GM19193 (cell line): Measurements from ENCODE around the gene HECTD1.

ENCODE experiments used
- POLR2A ChIP-seq: IDR thresholded peaks from 4 replicates; pipeline ENCODE4 v1.6.1; 2011; ENCODE audit not compliant: insufficient read depth, insufficient read length; ENCODE audit errors: extremely low read depth

Gene HECTD1

GRCh38 chr14:31180299-31181051 is 27.1 kb downstream of the HECTD1 start:
- no peak for TF ChIP-seq POLR2A

- TF ChIP-seq POLR2A = no peak
Observed at GRCh38 chr14:31174433-31174832, 33.2 kb downstream of the HECTD1 start.

GRCh38 chr14:31173120-31173837 is 34.3 kb downstream of the HECTD1 start:
- TF ChIP-seq POLR2A = no peak

DNA sequence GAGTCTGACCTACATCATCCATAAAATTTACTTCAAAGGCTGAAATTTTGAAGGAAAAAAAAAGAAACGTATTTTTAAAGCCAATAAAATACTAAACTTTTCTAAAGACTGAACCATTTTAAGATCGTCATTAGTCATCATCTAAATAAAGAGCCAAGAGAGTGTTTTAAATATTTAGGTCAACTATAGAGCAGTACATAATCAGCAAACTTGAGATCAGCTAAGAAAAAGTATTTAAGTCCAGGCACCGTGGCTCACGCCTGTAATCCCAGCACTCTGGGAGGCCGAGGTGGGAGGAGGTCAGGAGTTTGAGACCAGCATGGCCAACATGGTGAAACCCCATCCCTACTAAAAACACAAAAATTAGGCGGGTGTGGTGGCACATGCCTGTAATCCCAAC is 35.5 kb downstream of the HECTD1 start:
- no peak for TF ChIP-seq POLR2A

DNA sequence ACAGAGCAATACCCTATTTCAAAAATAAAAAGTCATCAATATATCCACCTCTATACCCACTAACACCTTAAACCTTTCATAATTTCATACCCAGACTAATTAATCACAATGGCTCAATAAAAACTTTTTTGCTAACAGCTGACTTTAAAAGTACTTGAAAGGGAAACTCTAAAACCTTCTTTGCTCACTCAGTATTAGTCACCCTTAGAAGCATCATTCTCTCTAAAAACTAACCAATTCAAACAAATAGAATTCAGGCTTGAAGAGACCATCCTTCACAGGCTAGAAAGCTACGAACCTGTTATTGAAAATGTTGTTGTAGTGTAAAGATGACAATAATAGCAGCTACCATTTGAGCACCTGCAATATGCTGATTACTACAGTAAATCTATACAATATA is 37.2 kb downstream of the HECTD1 start:
- no peak for TF ChIP-seq POLR2A

DNA sequence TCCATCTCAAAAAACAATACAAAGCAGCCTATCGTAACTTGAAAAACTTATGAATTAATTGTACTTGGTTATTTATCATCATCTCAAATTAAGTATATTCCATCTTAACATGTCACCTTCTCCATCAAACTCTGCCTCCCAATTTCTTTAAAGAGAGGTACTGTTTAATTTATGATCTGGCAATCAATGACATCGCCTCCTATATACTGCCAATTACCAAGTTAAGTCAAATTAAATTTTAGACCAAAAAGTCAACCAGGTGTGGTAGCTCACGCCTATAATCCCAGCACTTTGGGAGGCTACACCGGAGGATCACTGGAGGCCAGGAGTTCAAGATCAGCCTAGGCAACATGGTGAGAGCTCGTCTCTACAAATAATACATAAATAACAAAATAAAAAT is 37.7 kb downstream of the HECTD1 start:
- no peak for TF ChIP-seq POLR2A

DNA sequence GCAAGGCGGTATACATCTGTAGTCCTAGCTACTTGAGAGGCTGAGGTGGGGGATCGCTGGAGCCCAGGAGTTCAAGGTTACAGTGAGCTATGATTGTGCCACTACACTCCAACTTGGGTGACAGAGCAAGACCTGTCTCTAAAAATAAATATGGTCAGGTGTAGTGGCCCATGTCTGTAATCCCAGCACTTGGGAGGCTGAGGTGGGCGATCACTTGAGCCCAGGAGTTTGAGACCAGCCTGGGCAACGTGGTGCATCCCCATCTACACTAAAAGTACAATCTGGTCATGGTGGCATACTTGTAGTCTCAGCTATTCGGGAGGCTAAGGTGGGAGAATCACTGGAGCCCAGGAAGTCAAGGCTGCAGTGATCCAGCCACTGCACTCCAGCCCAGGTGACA is 40.6 kb downstream of the HECTD1 start:
- TF ChIP-seq POLR2A = no peak

DNA sequence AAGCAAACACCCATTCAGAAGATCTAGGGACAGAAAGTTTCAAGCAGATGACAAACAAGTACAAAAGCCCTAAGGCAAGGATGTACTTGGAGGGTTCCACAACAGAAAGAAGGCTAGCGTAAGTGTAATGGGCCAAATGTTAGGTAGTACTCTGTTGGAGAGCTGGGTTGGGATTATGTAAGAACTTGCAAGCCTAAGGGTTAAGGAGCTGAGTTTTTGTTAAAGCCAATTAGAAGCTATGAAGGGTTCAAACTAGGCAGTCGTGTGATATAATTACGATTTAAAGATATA is 41.4 kb downstream of the HECTD1 start:
- TF ChIP-seq POLR2A = no peak

DNA sequence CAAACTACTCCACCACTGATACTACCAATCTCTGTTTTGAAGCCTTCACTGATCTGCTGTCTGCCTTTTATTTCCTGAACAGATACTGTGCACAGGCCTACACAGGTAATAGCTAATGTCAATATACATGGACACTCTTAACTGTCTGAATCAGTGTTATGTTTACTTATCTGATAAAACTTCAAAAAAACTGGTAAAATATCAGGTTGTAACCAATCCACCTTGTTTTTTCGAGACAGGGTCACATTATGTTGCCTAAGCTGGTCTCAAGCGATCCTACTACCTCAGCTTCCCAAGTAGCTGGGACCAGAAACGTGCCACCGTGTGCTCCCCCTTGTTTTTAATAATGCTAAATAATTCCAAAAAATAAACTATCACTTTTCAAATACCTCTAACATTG is 43.5 kb downstream of the HECTD1 start:
- TF ChIP-seq POLR2A = no peak

DNA sequence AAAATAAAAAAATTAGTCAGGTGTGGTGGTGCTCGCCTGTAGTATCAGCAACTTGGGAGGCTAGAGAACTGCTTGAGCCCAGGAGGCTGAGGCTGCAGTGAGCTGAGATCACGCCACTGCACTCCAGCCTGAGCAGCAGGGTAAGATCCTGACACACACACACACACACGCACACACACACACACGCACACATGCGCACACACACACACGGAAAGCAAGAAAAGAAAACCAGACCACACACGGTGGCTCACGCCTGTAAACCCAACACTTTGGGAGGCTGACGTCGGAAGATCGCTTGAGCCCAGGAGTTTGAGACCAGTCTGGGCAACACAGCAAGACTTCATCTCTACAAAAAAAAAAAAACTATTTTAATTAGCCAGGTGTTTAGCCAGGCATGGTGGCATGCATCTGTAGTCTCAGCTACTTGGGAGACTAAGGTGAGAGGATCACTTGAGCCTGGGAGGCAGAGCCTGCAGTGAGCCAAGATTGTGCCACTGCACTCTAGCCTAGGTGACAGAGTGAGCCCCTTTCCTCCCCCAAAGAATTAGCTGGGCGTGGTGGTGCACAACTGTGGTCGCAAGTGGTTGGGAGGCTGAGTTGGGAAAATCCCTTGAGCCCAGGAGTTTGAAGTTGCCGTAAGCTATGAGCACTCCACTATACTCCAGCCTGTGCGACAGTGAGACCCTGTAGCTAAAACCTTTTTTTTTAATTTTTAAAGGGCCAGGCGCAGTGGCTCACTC is 44.5 kb downstream of the HECTD1 start:
- TF ChIP-seq POLR2A = no peak

GRCh38 chr14:31161274-31161673 is 46.3 kb downstream of the HECTD1 start:
- TF ChIP-seq POLR2A = no peak

GRCh38 chr14:31159682-31160296 is 47.8 kb downstream of the HECTD1 start:
- no peak for TF ChIP-seq POLR2A

- TF ChIP-seq POLR2A = no peak
Observed at GRCh38 chr14:31154956-31155355, 52.6 kb downstream of the HECTD1 start.

DNA sequence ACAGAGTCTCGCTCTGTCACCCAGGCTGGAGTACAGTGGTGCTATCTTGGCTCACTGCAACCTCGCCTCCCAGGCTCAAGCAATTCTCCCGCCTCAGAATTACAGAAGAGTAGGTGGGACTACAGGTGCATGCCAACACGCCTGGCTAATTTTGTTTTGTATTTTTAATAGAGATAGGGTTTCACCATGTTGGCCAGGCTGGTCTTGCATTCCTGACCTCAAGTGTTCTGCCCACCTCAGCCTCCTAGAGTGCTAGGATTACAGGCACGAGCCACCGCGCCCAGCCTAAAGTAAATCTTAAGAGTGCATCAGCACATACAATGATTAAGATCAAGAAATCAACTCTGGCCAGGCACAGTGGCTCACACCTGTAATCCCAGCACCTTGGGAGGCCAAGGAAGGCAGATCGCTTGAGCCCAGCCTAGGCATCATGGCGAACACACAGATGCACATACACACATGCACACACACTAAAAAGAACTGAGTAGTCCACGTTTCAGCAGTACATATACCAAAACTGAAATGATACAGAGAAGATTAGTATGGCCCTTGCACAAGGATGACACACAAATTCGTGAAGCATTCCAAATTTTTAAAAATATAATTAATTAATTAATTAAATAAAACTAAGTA is 65.0 kb downstream of the HECTD1 start:
- no peak for TF ChIP-seq POLR2A

DNA sequence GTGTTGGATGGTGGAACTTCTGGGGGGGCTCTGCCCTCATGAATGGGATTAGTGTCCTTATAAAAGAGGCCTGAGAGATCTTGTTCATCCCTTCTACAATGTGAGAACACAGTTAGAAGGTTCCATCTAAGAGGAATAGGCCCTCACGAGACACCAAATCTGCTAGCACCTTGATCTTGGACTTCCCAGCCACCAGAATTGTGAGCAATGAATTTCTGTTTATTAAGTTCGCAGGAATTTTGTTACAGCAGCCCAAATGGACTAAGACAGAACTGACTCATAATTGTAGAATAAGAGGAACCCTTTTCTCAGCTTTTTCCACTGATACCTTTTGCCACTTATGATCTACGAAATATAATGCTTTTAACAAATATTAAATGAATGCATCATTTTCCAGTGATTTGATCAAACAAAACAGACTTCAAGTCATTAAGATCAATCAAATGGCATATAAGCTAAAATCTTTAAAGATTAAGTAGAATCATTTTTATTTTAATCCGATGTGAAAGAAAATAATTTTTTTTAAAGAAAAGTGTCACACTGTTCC is 68.2 kb downstream of the HECTD1 start:
- no peak for TF ChIP-seq POLR2A
